ENCODE measurements around the gene ZNF205.

DNA sequence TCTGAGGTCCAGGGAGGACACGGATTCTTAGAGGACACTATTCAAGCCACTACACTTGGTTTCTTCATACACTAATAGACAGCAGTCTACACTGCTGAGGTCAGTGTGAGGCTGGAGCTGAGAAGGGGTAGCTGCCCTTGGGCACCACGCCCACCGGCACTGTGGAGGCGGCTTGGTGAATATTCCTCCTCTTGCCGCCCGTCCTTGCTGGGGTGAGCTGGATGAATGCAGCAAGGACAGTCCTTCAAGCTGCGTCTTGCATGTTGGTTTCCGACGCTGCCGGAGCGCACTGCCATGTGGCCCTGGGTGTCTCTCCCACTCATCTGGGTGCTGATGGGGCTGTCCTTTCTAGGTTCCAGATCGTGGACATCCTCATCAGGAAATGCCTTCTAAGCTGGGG is 2.6 kb downstream of the ZNF205 start:
- TF ChIP-seq POLR2A (IDR thresholded peaks at IDR 0.05; ENCODE audit: low read length) (no peak), GATA1 (IDR thresholded peaks at IDR 0.05; ENCODE audit: low read depth, low read length) (no peak)

Data from erythroblast (primary cell).